Measurements from ENCODE around the gene TAL1. TPM values are rescaled to one million over a fixed set of nuclear protein-coding genes. Genes with fewer than 3 reads are reported as not detected.

Gene TAL1
- total RNA-seq, 1 experiment from 2014 or later: not detected

- H3K18ac ChIP-seq (ENCODE audit: insufficient read length, low read depth, low read length): no peak overlapping the region
- Mint-ChIP-seq H3K4me1 (peaks cover 31 to 33% of the 10 kb centered on the region in 2 experiments), H3K27ac (no peak overlapping the region), H3K27me3 (ENCODE audit: low read depth) (peaks cover 57% of the 10 kb centered on the region), H3K9me3 (peaks cover 4 to 7% of the 10 kb centered on the region in 2 experiments; a peak in 3 of 5 replicates), H3K4me3 (no peak overlapping the region), H3K36me3 (ENCODE audit: insufficient read depth in 1 of 3, low read depth in 3 of 3) (no peaks in the 10 kb centered on the region; a peak in 1 of 7 replicates)
- no peak overlapping the region for H3K9ac ChIP-seq (ENCODE audit: extremely low read depth, insufficient read length, low read length)
- no peak overlapping the region for H3K4me2 ChIP-seq (ENCODE audit: insufficient read depth, insufficient read length, low read length)
- H2BK120ac ChIP-seq (ENCODE audit: low read depth, low read length, poor library complexity, severe bottlenecking): no peak overlapping the region
- 100% methylated on average over 2 of the region's 4 CpGs for WGBS (ENCODE audit: extremely low coverage, insufficient read length, low lambda C conversion rate)
- no peak overlapping the region for H4K8ac ChIP-seq (replicated peaks; ENCODE audit: insufficient read length, low read depth, low read length)
- H3K4ac ChIP-seq (ENCODE audit: low read depth, low read length): no peak overlapping the region
- no peaks in the 10 kb centered on the region for H3K79me1 ChIP-seq (ENCODE audit: insufficient read depth, low read depth, low read length, poor library complexity, severe bottlenecking)
- H4K5ac ChIP-seq (ENCODE audit: insufficient read length, low read depth, low read length): no peak overlapping the region
- no peaks in the 10 kb centered on the region for H4K20me1 ChIP-seq (ENCODE audit: control insufficient read depth, insufficient read depth, insufficient read length)
- H3K4me1 ChIP-seq (ENCODE audit: insufficient read depth, low read length): peaks cover 2% of the 10 kb centered on the region; the same call in 1 of the 2 replicates
- H3K9me3 ChIP-seq (ENCODE audit: control insufficient read depth, low read depth, low read length): no peaks in the 10 kb centered on the region
- H3K23me2 ChIP-seq (ENCODE audit: insufficient read length, low read depth, low read length, poor library complexity, severe bottlenecking): no peaks in the 10 kb centered on the region
- H3K79me2 ChIP-seq (ENCODE audit: insufficient read depth, low read length): no peaks in the 10 kb centered on the region
- no peak overlapping the region for H3K27ac ChIP-seq (ENCODE audit: insufficient read length, low read depth, low read length)
- no peak for TF ChIP-seq CTCF (conservative IDR thresholded peaks at IDR 0.05)
- no peak overlapping the region for H3K14ac ChIP-seq (ENCODE audit: insufficient read depth, low read length)
- no peak overlapping the region for H3T11ph ChIP-seq (ENCODE audit: low read length)
- DNase-seq: no peak
- H2BK15ac ChIP-seq (ENCODE audit: low read depth, low read length): no peak overlapping the region
- H3K27me3 ChIP-seq (ENCODE audit: insufficient read depth, low read length): no peaks in the 10 kb centered on the region; the same call in 1 of the 2 replicates
- no peak overlapping the region for H3K56ac ChIP-seq (ENCODE audit: insufficient read length, low read depth, low read length)
- no peak overlapping the region for H2BK12ac ChIP-seq (ENCODE audit: insufficient read length, low read depth, low read length)
- no peak overlapping the region for H2BK20ac ChIP-seq (ENCODE audit: low read depth, low read length, poor library complexity, severe bottlenecking)
- H4K91ac ChIP-seq (ENCODE audit: insufficient read length, low read depth, low read length): no peak overlapping the region
- H2AK5ac ChIP-seq (ENCODE audit: insufficient read length, low read length): no peak overlapping the region
- H2AFZ ChIP-seq (ENCODE audit: low read length): no peak overlapping the region
- H2BK5ac ChIP-seq (ENCODE audit: insufficient read length, low read length): no peak overlapping the region
- no peak overlapping the region for H3K23ac ChIP-seq (ENCODE audit: insufficient read length, low read depth, low read length)
Observed at GRCh38 chr1:47212636-47213229, 19.3 kb downstream of the TAL1 start.
